Mesothelial cell of epicardium (in vitro differentiated cells): Measurements from ENCODE around the gene GPSM3. TPM values are rescaled to one million over a fixed set of nuclear protein-coding genes. Genes with fewer than 3 reads are reported as not detected.

Source experiments
- DNase-seq, 2 experiments: peaks; one replicate each; pipeline ENCODE4 v3.0.0; 2021; ENCODE audit warnings: low spot score in 2 of 2; ENCODE audit not compliant: unreplicated experiment in 2 of 2
- H3K27ac Mint-ChIP-seq: 2 replicates; pipeline ENCODE4 v1.8.0; 2021; ENCODE audit warnings: mixed read lengths
- H3K27me3 Mint-ChIP-seq: 2 replicates; pipeline ENCODE4 v1.8.0; 2021; ENCODE audit warnings: low read depth, mixed read lengths
- H3K36me3 Mint-ChIP-seq: 2 replicates; pipeline ENCODE4 v1.8.0; 2021; ENCODE audit warnings: mixed read lengths
- H3K4me1 Mint-ChIP-seq: 2 replicates; pipeline ENCODE4 v1.8.0; 2021; ENCODE audit warnings: mixed read lengths
- H3K4me3 Mint-ChIP-seq: 2 replicates; pipeline ENCODE4 v1.8.0; 2021; ENCODE audit warnings: mild to moderate bottlenecking, moderate library complexity, mixed read lengths
- H3K9me3 Mint-ChIP-seq: 2 replicates; pipeline ENCODE4 v1.8.0; 2021; ENCODE audit warnings: mixed read lengths
- total RNA-seq: library from RNA; stranded (reverse); gene quantifications from 3 replicates; pipeline ENCODE4 v1.2.1, GENCODE V29; 2021
- TF ChIP-seq, protein P1 (sequence below): fragments of 200-600 bp; sonication (generic); IDR thresholded peaks from one replicate; pipeline ENCODE4 v1.5.0; 2021; ENCODE audit warnings: antibody characterized with exemption; ENCODE audit not compliant: unreplicated experiment

GPSM3 gene
- total RNA-seq, 1 donor from 2014 or later, result 7.6 TPM

DNA sequence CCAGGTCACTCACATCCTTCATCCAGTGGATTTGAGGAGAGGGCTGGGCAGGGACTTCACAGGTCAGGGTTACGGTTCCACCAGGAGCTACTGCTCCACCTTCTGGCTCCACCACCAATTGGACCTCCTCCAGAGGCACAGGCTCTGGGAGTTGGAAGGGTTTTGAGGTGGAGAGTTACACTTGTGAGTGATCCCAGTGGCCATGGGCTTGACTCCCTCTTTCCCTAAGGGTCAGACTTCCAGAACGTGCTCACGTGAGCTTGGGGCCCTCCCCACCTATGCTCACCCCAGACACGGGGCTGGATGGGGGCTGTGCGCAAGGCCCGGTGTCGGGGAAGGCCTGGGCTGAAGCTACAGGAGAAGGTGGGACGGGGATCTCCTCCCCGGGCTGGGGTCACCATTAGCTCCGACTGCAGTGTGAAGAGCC, 9.9 kb downstream of the GPSM3 start:
- TF ChIP-seq, protein P1, sequence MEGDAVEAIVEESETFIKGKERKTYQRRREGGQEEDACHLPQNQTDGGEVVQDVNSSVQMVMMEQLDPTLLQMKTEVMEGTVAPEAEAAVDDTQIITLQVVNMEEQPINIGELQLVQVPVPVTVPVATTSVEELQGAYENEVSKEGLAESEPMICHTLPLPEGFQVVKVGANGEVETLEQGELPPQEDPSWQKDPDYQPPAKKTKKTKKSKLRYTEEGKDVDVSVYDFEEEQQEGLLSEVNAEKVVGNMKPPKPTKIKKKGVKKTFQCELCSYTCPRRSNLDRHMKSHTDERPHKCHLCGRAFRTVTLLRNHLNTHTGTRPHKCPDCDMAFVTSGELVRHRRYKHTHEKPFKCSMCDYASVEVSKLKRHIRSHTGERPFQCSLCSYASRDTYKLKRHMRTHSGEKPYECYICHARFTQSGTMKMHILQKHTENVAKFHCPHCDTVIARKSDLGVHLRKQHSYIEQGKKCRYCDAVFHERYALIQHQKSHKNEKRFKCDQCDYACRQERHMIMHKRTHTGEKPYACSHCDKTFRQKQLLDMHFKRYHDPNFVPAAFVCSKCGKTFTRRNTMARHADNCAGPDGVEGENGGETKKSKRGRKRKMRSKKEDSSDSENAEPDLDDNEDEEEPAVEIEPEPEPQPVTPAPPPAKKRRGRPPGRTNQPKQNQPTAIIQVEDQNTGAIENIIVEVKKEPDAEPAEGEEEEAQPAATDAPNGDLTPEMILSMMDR, result no peak
- H3K27ac Mint-ChIP-seq, result peak overlapping the region; percentile 21
- H3K27me3 Mint-ChIP-seq, result no peaks in the 10 kb centered on the region
- H3K9me3 Mint-ChIP-seq, result no peaks in the 10 kb centered on the region
- H3K4me1 Mint-ChIP-seq, result peaks cover 45% of the 10 kb centered on the region
- H3K36me3 Mint-ChIP-seq, result peaks cover 25% of the 10 kb centered on the region
- no peak overlapping the region for H3K4me3 Mint-ChIP-seq
- no peak for DNase-seq

GRCh38 chr6:32181915-32182529, 10.4 kb downstream of the GPSM3 start:
- Mint-ChIP-seq H3K9me3 (no peaks in the 10 kb centered on the region), H3K27me3 (no peaks in the 10 kb centered on the region), H3K4me3 (no peak overlapping the region), H3K27ac (no peak overlapping the region), H3K4me1 (peaks cover 46% of the 10 kb centered on the region), H3K36me3 (peaks cover 21% of the 10 kb centered on the region)
- DNase-seq, result no peak
- TF ChIP-seq, protein P1, result no peak

- H3K4me1 Mint-ChIP-seq, result peaks cover 48% of the 10 kb centered on the region
Observed at GRCh38 chr6:32181148-32181702, 11.2 kb downstream of the GPSM3 start.

GRCh38 chr6:32179766-32180405, 12.6 kb downstream of the GPSM3 start:
- Mint-ChIP-seq H3K36me3 (peaks cover 11% of the 10 kb centered on the region), H3K27me3 (no peaks in the 10 kb centered on the region), H3K9me3 (no peaks in the 10 kb centered on the region), H3K27ac (no peak overlapping the region), H3K4me3 (peak overlapping the region; percentile 92), H3K4me1 (peaks cover 45% of the 10 kb centered on the region)
- DNase-seq, result no peak
- TF ChIP-seq, protein P1, result no peak

More at GRCh38 chr6:32181148-32181702, 11.2 kb downstream of the GPSM3 start:
- H3K27me3 Mint-ChIP-seq, result no peaks in the 10 kb centered on the region
- H3K4me3 Mint-ChIP-seq, result no peak overlapping the region
- DNase-seq, result no peak
- H3K9me3 Mint-ChIP-seq, result no peaks in the 10 kb centered on the region
- TF ChIP-seq, protein P1, result no peak
- H3K36me3 Mint-ChIP-seq, result peaks cover 15% of the 10 kb centered on the region
- H3K27ac Mint-ChIP-seq, result peak overlapping the region; percentile 15

- TF ChIP-seq, protein P1, result no peak
- no peaks in the 10 kb centered on the region for H3K27me3 Mint-ChIP-seq
- peak overlapping the region; percentile 92 for H3K4me3 Mint-ChIP-seq
- H3K27ac Mint-ChIP-seq, result peak overlapping the region; percentile 98
- no peaks in the 10 kb centered on the region for H3K9me3 Mint-ChIP-seq
- no peak for DNase-seq
- H3K36me3 Mint-ChIP-seq, result peaks cover 11% of the 10 kb centered on the region
- peaks cover 47% of the 10 kb centered on the region for H3K4me1 Mint-ChIP-seq
Observed at GRCh38 chr6:32178547-32179440, 13.6 kb downstream of the GPSM3 start.
